ENCODE data around the gene F2R. TPM values are rescaled to one million over a fixed set of nuclear protein-coding genes. Genes with fewer than 3 reads are reported as not detected.

Gene F2R
- polyA plus RNA-seq, 1 donor from 2014 or later, result 1.2 TPM

DNA sequence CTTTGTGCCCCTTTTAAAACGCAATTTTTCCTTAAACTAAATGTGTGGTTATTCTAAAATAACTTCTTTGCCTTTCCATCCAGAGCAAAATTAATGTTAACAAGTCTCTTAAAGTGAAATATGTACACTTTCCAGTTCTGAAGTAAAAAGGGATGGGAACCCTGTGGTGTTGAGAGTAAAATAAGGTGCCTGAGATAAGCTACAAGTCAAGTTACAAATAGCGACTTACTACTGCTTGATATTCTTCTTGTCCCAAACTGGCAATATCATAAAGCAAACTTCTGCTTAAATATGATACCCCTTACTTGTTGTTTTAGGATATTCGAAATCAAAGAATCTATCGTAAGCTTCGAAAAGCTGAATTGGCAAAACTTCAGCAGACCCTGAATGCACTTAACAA lies 18.3 kb upstream of the F2R start:
- Mint-ChIP-seq H3K9me3 (peaks cover 0 to 2% (median 0%) of the 10 kb centered on the region in 3 donors), H3K4me3 (no peak overlapping the region), H3K4me1 (peaks cover 0 to 3% (median 0%) of the 10 kb centered on the region in 3 donors), H3K36me3 (peaks cover 10% of the 10 kb centered on the region), H3K27ac (no peak overlapping the region), H3K27me3 (no peaks in the 10 kb centered on the region)

DNA sequence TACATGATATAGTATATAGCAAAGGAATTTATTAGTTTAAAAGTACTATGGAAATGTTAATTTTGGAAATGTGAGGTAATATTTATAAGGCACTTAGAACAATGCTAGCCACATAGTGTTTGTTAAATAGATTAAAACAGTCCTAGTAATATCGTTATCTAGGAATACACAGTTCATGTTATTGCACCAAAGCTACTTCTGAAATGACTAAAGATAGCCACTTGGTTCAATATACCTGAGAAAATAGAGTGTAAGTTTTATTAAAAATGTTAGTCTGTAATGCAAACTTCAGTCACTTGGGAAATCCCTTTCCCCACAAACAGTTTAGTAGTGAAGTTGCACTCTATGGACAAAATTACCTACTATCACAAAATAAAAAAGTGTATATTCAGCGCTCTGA lies 15.4 kb upstream of the F2R start:
- Mint-ChIP-seq H3K27me3 (no peaks in the 10 kb centered on the region), H3K9me3 (peaks cover 0 to 2% (median 0%) of the 10 kb centered on the region in 3 donors), H3K4me1 (peaks cover 1 to 5% (median 2%) of the 10 kb centered on the region in 3 donors), H3K36me3 (peaks cover 12% of the 10 kb centered on the region), H3K4me3 (no peak overlapping the region), H3K27ac (no peak overlapping the region)

DNA sequence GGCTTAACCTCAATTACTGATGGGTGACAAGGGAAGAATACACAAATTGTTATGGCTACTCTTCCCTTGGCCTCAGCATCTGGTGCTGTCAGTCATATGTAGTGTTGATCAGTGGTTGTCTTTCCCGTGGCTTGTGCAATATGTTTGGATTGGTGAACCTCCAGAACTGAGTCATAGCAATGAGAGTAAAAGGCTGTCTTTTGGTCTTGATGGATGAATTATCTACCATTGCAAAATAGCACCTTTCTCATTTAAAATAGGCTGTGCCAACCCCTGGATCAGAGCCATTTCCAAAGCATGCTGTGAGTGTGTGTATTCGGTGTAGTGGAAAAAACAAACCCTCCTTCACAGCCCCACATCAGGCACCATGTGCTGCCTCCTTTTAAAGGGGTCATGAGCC lies 14.6 kb upstream of the F2R start:
- no peaks in the 10 kb centered on the region for H3K27me3 Mint-ChIP-seq
- H3K9me3 Mint-ChIP-seq, result peaks cover 0 to 2% (median 0%) of the 10 kb centered on the region in 3 donors
- peaks cover 4 to 7% (median 6%) of the 10 kb centered on the region in 3 donors for H3K4me1 Mint-ChIP-seq
- peaks cover 12% of the 10 kb centered on the region for H3K36me3 Mint-ChIP-seq
- no peak overlapping the region for H3K27ac Mint-ChIP-seq
- H3K4me3 Mint-ChIP-seq, result no peak overlapping the region

DNA sequence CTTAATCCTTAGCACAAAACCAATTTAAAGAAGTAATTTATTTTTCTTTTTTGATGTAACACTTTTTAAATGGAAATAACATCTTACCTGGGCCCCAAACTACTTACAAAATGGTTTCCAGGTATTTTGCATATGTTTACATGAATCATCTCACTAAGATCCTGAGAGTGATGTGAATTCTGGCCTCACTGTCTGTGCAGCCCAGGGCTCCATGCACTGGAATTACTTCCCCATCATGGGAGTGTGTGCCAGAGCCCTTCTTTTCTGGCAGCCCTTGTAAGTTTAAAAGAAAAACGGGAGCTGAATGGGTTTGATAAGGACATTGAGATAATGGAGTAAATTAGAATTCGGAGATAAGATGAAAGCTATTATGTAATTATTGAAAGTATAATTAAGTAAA lies 12.2 kb upstream of the F2R start:
- Mint-ChIP-seq H3K4me3 (no peak overlapping the region), H3K36me3 (peaks cover 12% of the 10 kb centered on the region), H3K27ac (no peak overlapping the region), H3K9me3 (no peaks in the 10 kb centered on the region), H3K27me3 (no peaks in the 10 kb centered on the region), H3K4me1 (peaks cover 4 to 6% (median 6%) of the 10 kb centered on the region in 3 donors)

DNA sequence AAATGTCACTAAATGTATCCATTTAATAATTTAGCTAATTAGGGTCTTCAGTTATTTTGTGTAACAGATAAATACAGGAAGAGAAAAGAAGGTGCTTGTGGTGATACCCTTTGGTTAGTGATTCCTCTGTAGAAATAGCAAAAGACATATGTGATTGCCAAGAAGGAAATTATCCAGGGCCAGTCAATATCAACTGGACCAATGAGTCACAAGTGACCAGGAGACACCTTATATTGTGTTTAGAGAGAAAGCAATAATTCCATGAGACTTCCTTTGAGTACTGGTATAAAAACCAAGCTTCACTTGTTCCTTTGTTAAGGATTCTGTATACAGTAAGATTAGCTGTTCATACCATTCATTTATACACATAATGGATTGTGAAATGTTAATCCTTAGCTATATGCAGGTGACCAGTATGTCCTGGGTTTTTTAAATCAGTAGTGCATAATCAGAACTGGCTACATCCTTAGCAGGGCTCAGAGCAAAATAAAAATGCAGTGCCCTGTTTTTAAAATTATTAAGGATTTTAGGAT lies 11.7 kb upstream of the F2R start:
- Mint-ChIP-seq H3K27ac (peak overlapping the region in 1 of 3 donors; percentile 4), H3K9me3 (no peaks in the 10 kb centered on the region), H3K36me3 (peaks cover 12% of the 10 kb centered on the region)

DNA sequence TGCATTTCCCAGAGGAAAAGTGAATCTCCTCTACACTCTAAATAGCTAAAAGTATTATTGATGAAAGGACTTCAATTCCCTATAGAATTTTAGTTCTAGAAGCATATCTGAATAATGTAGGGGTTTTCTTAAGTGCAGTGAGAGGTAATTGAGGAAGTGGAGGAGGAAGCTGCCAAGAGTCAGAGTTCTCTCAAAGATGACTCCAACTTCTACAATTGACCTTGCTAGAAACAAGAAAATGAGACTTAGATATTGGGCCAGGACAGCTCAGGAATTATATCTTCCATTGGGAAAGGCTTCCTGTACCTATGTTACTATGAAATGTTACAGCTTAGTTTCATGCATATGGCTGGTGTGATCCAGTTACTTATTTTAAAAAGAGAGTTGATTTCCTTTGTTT lies 10.4 kb upstream of the F2R start:
- H3K27ac Mint-ChIP-seq, result no peak overlapping the region
- H3K4me3 Mint-ChIP-seq, result no peak overlapping the region
- H3K36me3 Mint-ChIP-seq, result peaks cover 13% of the 10 kb centered on the region
- H3K4me1 Mint-ChIP-seq, result peaks cover 4 to 6% (median 6%) of the 10 kb centered on the region in 3 donors
- H3K27me3 Mint-ChIP-seq, result no peaks in the 10 kb centered on the region
- no peaks in the 10 kb centered on the region for H3K9me3 Mint-ChIP-seq

More for the DNA sequence above, 11.7 kb upstream of the F2R start:
- H3K27me3 Mint-ChIP-seq, result no peaks in the 10 kb centered on the region
- H3K4me1 Mint-ChIP-seq, result peaks cover 4 to 6% (median 6%) of the 10 kb centered on the region in 3 donors
- H3K4me3 Mint-ChIP-seq, result no peak overlapping the region

DNA sequence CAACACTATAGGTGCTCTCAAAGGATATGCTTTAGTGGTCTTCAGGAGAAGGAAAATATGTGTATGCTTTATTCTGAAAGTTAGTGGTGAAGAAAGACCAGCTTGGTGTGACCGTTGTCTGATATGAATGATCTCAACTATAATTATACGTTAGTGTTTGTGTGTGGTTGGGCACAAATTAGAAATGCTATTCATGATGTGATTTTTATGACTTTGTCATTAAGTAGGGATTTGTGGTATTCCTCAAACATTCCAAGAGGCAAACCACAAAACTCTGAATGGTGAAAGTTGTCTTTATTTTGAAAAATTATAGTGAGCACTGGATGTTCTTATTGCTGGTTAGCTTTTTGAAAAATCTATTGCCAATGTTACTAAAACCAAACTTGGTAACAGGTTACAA lies 6.2 kb upstream of the F2R start:
- H3K36me3 Mint-ChIP-seq, result peaks cover 4% of the 10 kb centered on the region
- H3K9me3 Mint-ChIP-seq, result peaks cover 0 to 2% (median 0%) of the 10 kb centered on the region in 3 donors
- H3K27me3 Mint-ChIP-seq, result peaks cover 13% of the 10 kb centered on the region
- no peak overlapping the region for H3K27ac Mint-ChIP-seq
- peaks cover 9 to 14% (median 10%) of the 10 kb centered on the region in 3 donors for H3K4me1 Mint-ChIP-seq
- no peak overlapping the region for H3K4me3 Mint-ChIP-seq

DNA sequence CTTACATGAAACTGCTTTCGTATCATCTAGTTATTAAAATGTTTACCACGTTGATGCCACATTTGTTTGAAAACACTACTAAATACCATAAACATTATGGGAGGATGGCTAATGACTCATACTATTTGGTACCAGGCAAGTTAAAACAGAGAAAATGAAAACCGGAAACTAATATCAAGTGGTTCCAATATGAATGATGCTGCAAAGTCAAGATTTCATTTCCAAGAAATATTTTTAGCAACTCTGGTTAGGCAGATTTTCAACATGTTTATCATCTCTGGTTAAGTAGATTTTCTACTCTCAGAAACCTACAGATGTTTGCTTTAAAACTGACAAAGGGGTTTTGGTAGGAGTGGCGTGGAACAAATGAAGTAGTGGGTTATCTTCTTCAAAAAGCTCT lies 4.9 kb upstream of the F2R start:
- Mint-ChIP-seq H3K36me3 (peaks cover 4% of the 10 kb centered on the region), H3K9me3 (peaks cover 0 to 2% (median 0%) of the 10 kb centered on the region in 3 donors), H3K27ac (no peak overlapping the region), H3K27me3 (peaks cover 21% of the 10 kb centered on the region), H3K4me3 (peak overlapping the region in 1 of 4 donors; percentile 20), H3K4me1 (peaks cover 4 to 17% (median 9%) of the 10 kb centered on the region in 3 donors)

DNA sequence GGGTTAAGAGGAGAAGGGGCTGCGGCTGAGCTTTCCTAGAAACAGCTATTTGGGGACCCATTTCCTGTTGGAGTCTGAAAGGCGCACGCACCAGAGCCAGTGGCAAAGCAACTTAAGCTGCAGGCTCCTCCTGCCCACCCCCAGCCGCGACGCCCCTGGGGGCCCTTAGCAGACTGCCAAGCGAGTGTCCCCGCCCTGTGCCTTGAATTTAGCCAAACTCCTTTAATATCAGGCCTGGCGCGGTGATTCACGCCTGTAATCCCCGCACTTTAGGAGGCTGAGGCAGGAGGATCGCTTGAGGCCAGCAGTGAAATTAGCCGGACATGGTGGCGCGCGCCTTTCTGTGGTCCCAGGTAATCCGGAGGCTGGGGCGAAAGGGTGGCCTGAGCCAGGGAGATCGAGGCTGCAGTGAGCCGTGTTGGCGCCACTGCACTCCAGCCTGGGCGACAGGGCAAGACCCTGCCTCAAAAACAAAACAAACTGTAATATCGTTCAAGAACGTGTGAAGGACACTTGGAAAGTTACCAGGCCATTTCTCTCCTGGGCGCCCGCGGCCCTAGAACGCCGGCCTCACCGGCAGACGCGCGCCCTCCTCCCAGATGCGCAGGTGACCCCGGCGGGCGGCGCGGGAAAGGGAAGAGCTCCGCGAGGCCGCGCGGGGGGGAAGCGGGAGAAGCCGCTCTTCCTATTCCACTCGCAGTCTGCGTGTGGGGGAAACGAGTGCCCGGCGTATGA lies 1.0 kb upstream of the F2R start:
- peaks cover 43% of the 10 kb centered on the region for H3K27me3 Mint-ChIP-seq
- peaks cover 0 to 2% (median 0%) of the 10 kb centered on the region in 3 donors for H3K9me3 Mint-ChIP-seq
- H3K4me3 Mint-ChIP-seq, result peak overlapping the region; percentile 79 to 93 (median 84)
- H3K36me3 Mint-ChIP-seq, result peaks cover 1% of the 10 kb centered on the region
- H3K27ac Mint-ChIP-seq, result no peak overlapping the region
- peaks cover 5 to 21% (median 14%) of the 10 kb centered on the region in 3 donors for H3K4me1 Mint-ChIP-seq

DNA sequence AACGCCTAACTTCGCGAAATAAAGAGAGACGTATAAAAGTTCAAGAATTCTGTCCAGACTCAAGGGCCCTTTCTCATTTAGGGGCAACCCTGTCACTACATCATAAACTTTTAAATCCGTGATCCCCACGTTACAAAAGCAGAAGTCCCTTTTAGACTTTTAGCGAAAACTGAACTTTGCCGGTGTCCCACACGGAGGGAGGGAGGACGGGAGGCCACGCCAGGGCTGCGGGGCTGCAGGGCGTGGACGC lies 515 bp upstream of the F2R start:
- H3K27me3 Mint-ChIP-seq, result peaks cover 43% of the 10 kb centered on the region
- no peak overlapping the region for H3K27ac Mint-ChIP-seq
- peaks cover 5 to 21% (median 14%) of the 10 kb centered on the region in 3 donors for H3K4me1 Mint-ChIP-seq

DNA sequence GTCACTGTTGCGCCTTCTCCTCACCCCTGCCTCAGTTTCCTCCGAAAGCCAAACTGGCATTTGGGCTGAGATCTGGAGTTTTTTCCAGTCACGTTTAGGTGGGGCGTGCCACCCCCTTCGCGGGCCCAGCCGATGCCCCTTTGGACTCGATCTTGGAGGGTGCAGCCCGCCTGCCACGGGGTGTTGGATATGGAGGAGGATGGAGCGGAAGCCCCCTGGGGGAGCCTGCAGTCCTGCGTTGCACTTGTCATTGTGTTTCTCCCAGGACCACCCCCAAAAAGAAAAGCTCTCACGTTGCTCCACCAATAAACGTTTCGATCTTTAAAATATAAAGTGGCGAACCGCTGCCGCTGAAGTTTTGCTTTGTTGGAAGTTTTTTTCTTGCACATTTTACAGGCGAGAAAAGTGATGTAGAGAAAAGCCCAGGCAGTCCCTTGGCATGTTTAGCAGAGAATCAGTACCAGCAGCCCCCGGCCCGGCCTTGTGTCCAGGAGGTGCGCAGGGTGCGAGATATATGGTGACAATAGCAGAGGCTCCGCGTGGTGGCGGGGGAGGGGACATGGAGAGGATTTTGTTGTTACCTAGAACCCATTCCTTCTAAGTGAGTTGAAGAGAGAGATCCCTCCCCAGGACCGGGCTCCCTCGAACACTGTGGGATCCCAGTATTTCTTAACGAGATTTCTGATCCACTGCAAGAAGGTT lies 681 bp downstream of the F2R start:
- Mint-ChIP-seq H3K4me3 (peak overlapping the region; percentile 79 to 93 (median 84)), H3K27me3 (peaks cover 40% of the 10 kb centered on the region), H3K4me1 (peaks cover 9 to 22% (median 19%) of the 10 kb centered on the region in 3 donors), H3K9me3 (peaks cover 0 to 2% (median 0%) of the 10 kb centered on the region in 3 donors), H3K36me3 (peaks cover 1% of the 10 kb centered on the region), H3K27ac (peak overlapping the region in 1 of 3 donors; percentile 27)

More for the DNA sequence above, 515 bp upstream of the F2R start:
- H3K9me3 Mint-ChIP-seq, result peaks cover 0 to 2% (median 0%) of the 10 kb centered on the region in 3 donors
- H3K4me3 Mint-ChIP-seq, result peak overlapping the region; percentile 79 to 93 (median 84)
- H3K36me3 Mint-ChIP-seq, result peaks cover 1% of the 10 kb centered on the region

DNA sequence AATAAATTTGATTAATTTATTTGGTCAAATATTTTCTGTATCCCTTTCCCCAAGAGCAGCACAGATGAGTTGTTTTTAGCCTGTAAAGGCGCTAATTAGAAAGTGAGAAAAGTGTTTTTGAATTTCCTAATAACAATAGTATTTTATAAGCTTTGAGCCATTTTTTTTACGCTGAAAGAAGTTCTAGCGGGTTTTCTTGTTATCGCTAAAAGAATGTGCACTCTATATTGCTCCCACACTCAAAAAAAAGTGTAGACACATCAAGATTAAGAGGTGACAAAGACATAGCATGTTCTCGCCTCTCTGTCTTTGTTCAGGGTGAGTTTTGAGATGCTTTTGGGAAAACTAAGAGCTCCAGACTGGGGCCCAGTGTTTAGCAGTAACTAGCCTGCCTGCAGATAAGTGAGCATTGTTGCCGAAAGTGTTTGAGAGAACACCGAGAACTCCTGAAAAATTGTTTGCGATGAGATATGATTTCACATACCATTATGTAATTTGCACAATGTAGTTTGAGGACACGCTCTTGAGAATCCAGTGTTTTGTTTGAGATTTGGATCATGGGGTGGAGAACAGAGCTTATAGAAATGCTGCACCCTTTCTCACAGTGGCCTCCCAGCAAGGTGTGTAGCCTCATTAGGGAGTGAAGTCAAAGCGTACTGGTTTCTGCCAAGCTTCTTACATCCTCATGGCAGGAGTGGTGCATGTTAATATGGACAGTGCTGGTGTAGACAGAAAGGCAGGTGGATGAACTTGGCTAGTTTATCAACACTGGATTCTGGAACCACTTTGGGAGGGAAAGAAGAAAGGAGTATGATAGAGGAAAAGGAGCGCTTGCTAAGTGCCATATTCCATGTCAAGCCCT lies 1.5 kb downstream of the F2R start:
- Mint-ChIP-seq H3K27me3 (peaks cover 37% of the 10 kb centered on the region), H3K27ac (peak overlapping the region in 1 of 3 donors; percentile 44), H3K4me1 (peaks cover 9 to 22% (median 19%) of the 10 kb centered on the region in 3 donors), H3K9me3 (peaks cover 0 to 2% (median 0%) of the 10 kb centered on the region in 3 donors), H3K4me3 (peak overlapping the region in 3 of 4 donors; percentile 81 to 93 (median 87)), H3K36me3 (peaks cover 1% of the 10 kb centered on the region)

DNA sequence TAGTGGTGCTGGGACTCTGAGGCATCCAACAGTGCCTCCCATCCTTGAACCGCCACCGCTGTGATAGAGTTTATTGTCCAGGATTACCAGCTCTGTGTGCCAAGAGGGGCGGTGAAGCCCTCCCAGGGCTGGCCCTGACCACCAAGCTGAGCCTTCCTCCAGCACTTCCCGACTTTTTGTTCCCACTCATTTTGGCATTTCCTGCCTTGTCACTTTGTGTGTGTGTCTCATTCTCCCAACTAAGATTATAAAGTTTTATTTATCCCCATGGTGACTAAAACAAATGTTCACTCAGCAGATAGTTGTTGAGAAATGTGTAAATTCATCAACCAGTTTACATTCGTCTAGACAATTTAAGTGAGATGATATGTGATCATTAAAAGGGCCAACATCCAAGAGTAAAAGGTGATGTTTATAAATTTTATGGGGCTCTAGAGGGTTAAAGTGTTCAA lies 2.5 kb downstream of the F2R start:
- Mint-ChIP-seq H3K4me1 (peaks cover 9 to 22% (median 19%) of the 10 kb centered on the region in 3 donors), H3K36me3 (peaks cover 1% of the 10 kb centered on the region), H3K27ac (peak overlapping the region in 1 of 3 donors; percentile 40), H3K9me3 (peaks cover 0 to 2% (median 0%) of the 10 kb centered on the region in 3 donors), H3K27me3 (peaks cover 37% of the 10 kb centered on the region), H3K4me3 (peak overlapping the region in 1 of 4 donors; percentile 16)

DNA sequence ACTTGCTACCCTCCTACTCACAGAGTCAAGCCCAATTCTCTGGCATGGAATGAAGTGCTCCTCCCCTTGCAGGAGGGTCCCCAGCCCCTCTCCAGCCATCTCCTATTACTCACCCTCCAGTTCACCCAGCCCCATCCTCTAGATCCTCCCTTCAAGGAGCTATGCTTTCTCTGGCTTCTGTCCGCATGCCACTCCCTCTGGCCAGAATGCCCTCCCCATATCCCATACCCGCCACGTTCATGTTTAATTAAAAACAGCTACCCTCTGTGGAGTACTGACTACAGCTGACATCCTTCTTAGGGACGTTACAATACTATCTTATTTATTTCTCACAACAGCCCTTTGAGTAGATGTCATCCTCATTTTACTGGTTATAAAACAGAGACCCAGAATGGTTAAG lies 3.0 kb downstream of the F2R start:
- peaks cover 0 to 2% (median 0%) of the 10 kb centered on the region in 3 donors for H3K9me3 Mint-ChIP-seq
- peak overlapping the region in 1 of 4 donors; percentile 16 for H3K4me3 Mint-ChIP-seq
- H3K27me3 Mint-ChIP-seq, result peaks cover 37% of the 10 kb centered on the region
- peak overlapping the region in 1 of 3 donors; percentile 40 for H3K27ac Mint-ChIP-seq
- H3K36me3 Mint-ChIP-seq, result peaks cover 1% of the 10 kb centered on the region
- H3K4me1 Mint-ChIP-seq, result peaks cover 9 to 22% (median 19%) of the 10 kb centered on the region in 3 donors

All from IgD-negative memory B cell (primary cell).